Measurements from ENCODE around the gene PFKFB1.
A peak's percentile ranks its signal among the peaks of the same experiment; 100 is the strongest.

PFKFB1 gene

GRCh38 chrX:54994099-54994498 lies at the start of gene PFKFB1:
Gene PFKFB1 (minus strand): TSS chrX:54994188. CDS start chrX:54994007, 181 bp downstream.
- DNase-seq (ENCODE audit: insufficient read length, low spot score): no peak
- no peak for FAIRE-seq

- FAIRE-seq: no peak
- no peak for DNase-seq (ENCODE audit: insufficient read length, low spot score)
These were observed 47.5 kb upstream of the PFKFB1 start for GRCh38 chrX:55041514-55041913.

- FAIRE-seq (no peak), DNase-seq (ENCODE audit: insufficient read length, low spot score) (no peak)
These were observed 45.5 kb upstream of the PFKFB1 start for GRCh38 chrX:55039471-55039870.

GRCh38 chrX:55033429-55033828 lies 39.4 kb upstream of the PFKFB1 start:
- FAIRE-seq (no peak), DNase-seq (ENCODE audit: insufficient read length, low spot score) (no peak)

GRCh38 chrX:55030271-55031205 lies 36.5 kb upstream of the PFKFB1 start, which contains the start of gene ALAS2:
Gene ALAS2 (minus strand): TSS chrX:55030977. CDS start chrX:55026000, 4,977 bp downstream.
- DNase-seq (ENCODE audit: insufficient read length, low spot score) (no peak), FAIRE-seq (no peak)

- FAIRE-seq (no peak), DNase-seq (ENCODE audit: insufficient read length, low spot score) (no peak)
These were observed 35.3 kb upstream of the PFKFB1 start for GRCh38 chrX:55029291-55029690.

GRCh38 chrX:55028611-55029010 lies 34.6 kb upstream of the PFKFB1 start:
- no peak for FAIRE-seq
- DNase-seq (ENCODE audit: insufficient read length, low spot score): no peak

- FAIRE-seq (no peak), DNase-seq (ENCODE audit: insufficient read length, low spot score) (no peak)
These were observed 34.1 kb upstream of the PFKFB1 start for GRCh38 chrX:55028040-55028439.

- FAIRE-seq: no peak
These were observed 32.9 kb upstream of the PFKFB1 start for GRCh38 chrX:55026840-55027239.

GRCh38 chrX:55026143-55026542 lies 32.2 kb upstream of the PFKFB1 start:
- no peak for FAIRE-seq

More at GRCh38 chrX:55026840-55027239, 32.9 kb upstream of the PFKFB1 start:
- no peak for DNase-seq (ENCODE audit: insufficient read length, low spot score)

GRCh38 chrX:55014897-55015299 lies 20.9 kb upstream of the PFKFB1 start:
- FAIRE-seq (no peak), DNase-seq (ENCODE audit: insufficient read length, low spot score) (no peak)

More at GRCh38 chrX:55026143-55026542, 32.2 kb upstream of the PFKFB1 start:
- DNase-seq (ENCODE audit: insufficient read length, low spot score): no peak

- FAIRE-seq (no peak), DNase-seq (ENCODE audit: insufficient read length, low spot score) (no peak)
These were observed 17.3 kb upstream of the PFKFB1 start for GRCh38 chrX:55011294-55011693.

- FAIRE-seq (no peak), DNase-seq (ENCODE audit: insufficient read length, low spot score) (peak; percentile 7)
These were observed 14.8 kb upstream of the PFKFB1 start for GRCh38 chrX:55008571-55009358.

GRCh38 chrX:55007656-55008055 lies 13.7 kb upstream of the PFKFB1 start:
- DNase-seq (ENCODE audit: insufficient read length, low spot score) (no peak), FAIRE-seq (no peak)

- DNase-seq (ENCODE audit: insufficient read length, low spot score) (no peak), FAIRE-seq (no peak)
These were observed 13.0 kb upstream of the PFKFB1 start for GRCh38 chrX:55006827-55007621.

GRCh38 chrX:55005256-55005655 lies 11.3 kb upstream of the PFKFB1 start:
- FAIRE-seq (no peak), DNase-seq (ENCODE audit: insufficient read length, low spot score) (no peak)

- no peak for FAIRE-seq
- DNase-seq (ENCODE audit: insufficient read length, low spot score): no peak
These were observed 10.2 kb upstream of the PFKFB1 start for GRCh38 chrX:55004231-55004630.

- no peak for FAIRE-seq
- DNase-seq (ENCODE audit: insufficient read length, low spot score): peak; percentile 65
These were observed 6.0 kb upstream of the PFKFB1 start, which contains the start of gene APEX2 for GRCh38 chrX:54999717-55000598. Gene APEX2 (plus strand): TSS chrX:55000363. CDS start chrX:55000423, 60 bp downstream.

- DNase-seq (ENCODE audit: insufficient read length, low spot score) (no peak), FAIRE-seq (no peak)
These were observed 1.6 kb upstream of the PFKFB1 start for GRCh38 chrX:54995621-54996020.

All from HTR-8/SVneo (cell line).